ENCODE measurements around the gene KPNA2.
"Not testable (repeated sequence)": the region's sequence is repeated elsewhere in the genome, so short reads cannot be mapped to it uniquely, and the experiment has no call there.

Gene KPNA2

GRCh38 chr17:68035131-68035522 is 408 bp upstream of the KPNA2 start:
- Mint-ChIP-seq H3K27ac (peak overlapping the region; percentile 98), H3K4me1 (ENCODE audit: low read depth) (peaks cover 20% of the 10 kb centered on the region), H3K4me3 (peak overlapping the region; percentile 96), H3K27me3 (no peaks in the 10 kb centered on the region), H3K36me3 (ENCODE audit: low read depth) (peaks cover 44% of the 10 kb centered on the region), H3K9me3 (no peaks in the 10 kb centered on the region)
- DNase-seq, result peak; percentile 89

GRCh38 chr17:68036304-68037147 is 991 bp downstream of the KPNA2 start:
- no peaks in the 10 kb centered on the region for H3K9me3 Mint-ChIP-seq
- H3K27me3 Mint-ChIP-seq, result no peaks in the 10 kb centered on the region
- peak overlapping the region; percentile 96 for H3K4me3 Mint-ChIP-seq
- H3K36me3 Mint-ChIP-seq (ENCODE audit: low read depth), result peaks cover 58% of the 10 kb centered on the region
- no peak for DNase-seq
- H3K4me1 Mint-ChIP-seq (ENCODE audit: low read depth), result peaks cover 20% of the 10 kb centered on the region
- peak overlapping the region; percentile 98 for H3K27ac Mint-ChIP-seq

GRCh38 chr17:68047153-68047846 is 11.8 kb downstream of the KPNA2 start:
- Mint-ChIP-seq H3K27ac (no peak overlapping the region), H3K4me1 (ENCODE audit: low read depth) (peaks cover 3% of the 10 kb centered on the region), H3K27me3 (no peaks in the 10 kb centered on the region), H3K36me3 (ENCODE audit: low read depth) (peaks cover 64% of the 10 kb centered on the region), H3K4me3 (no peak overlapping the region), H3K9me3 (no peaks in the 10 kb centered on the region)
- no peak for DNase-seq

- H3K27ac Mint-ChIP-seq; H3K4me1 Mint-ChIP-seq (ENCODE audit: low read depth); H3K4me3 Mint-ChIP-seq; H3K27me3 Mint-ChIP-seq; H3K9me3 Mint-ChIP-seq; DNase-seq: not testable (repeated sequence)
- H3K36me3 Mint-ChIP-seq (ENCODE audit: low read depth), result peaks cover 58% of the 10 kb centered on the region
These were observed 12.5 kb downstream of the KPNA2 start for GRCh38 chr17:68047890-68048542.

- Mint-ChIP-seq H3K27ac (peak overlapping the region; percentile 3), H3K9me3 (no peaks in the 10 kb centered on the region), H3K4me3 (no peak overlapping the region), H3K4me1 (ENCODE audit: low read depth) (peaks cover 1% of the 10 kb centered on the region), H3K36me3 (ENCODE audit: low read depth) (peaks cover 48% of the 10 kb centered on the region), H3K27me3 (no peaks in the 10 kb centered on the region)
- no peak for DNase-seq
These were observed 13.5 kb downstream of the KPNA2 start for GRCh38 chr17:68048996-68049395.

- not testable (repeated sequence) for H3K9me3 Mint-ChIP-seq; H3K4me1 Mint-ChIP-seq (ENCODE audit: low read depth); DNase-seq; H3K4me3 Mint-ChIP-seq; H3K27me3 Mint-ChIP-seq
- Mint-ChIP-seq H3K36me3 (ENCODE audit: low read depth) (peaks cover 38% of the 10 kb centered on the region), H3K27ac (peak overlapping the region; percentile 18)
These were observed 14.4 kb downstream of the KPNA2 start for GRCh38 chr17:68049812-68050437.

- not testable (repeated sequence) for H3K4me3 Mint-ChIP-seq; H3K9me3 Mint-ChIP-seq; DNase-seq; H3K4me1 Mint-ChIP-seq (ENCODE audit: low read depth); H3K27me3 Mint-ChIP-seq
- H3K36me3 Mint-ChIP-seq (ENCODE audit: low read depth), result peaks cover 23% of the 10 kb centered on the region
- H3K27ac Mint-ChIP-seq, result peak overlapping the region; percentile 18
These were observed 16.1 kb downstream of the KPNA2 start for GRCh38 chr17:68051321-68052312.

- H3K36me3 Mint-ChIP-seq (ENCODE audit: low read depth), result peaks cover 11% of the 10 kb centered on the region
- no peak overlapping the region for H3K27ac Mint-ChIP-seq
- no peak overlapping the region for H3K4me3 Mint-ChIP-seq
- no peaks in the 10 kb centered on the region for H3K27me3 Mint-ChIP-seq
- peaks cover 3% of the 10 kb centered on the region for H3K4me1 Mint-ChIP-seq (ENCODE audit: low read depth)
- DNase-seq, result no peak
- no peaks in the 10 kb centered on the region for H3K9me3 Mint-ChIP-seq
These were observed 17.3 kb downstream of the KPNA2 start for GRCh38 chr17:68052810-68053209.

- Mint-ChIP-seq H3K4me1 (ENCODE audit: low read depth) (peaks cover 3% of the 10 kb centered on the region), H3K9me3 (no peaks in the 10 kb centered on the region), H3K27me3 (no peaks in the 10 kb centered on the region), H3K36me3 (ENCODE audit: low read depth) (peaks cover 8% of the 10 kb centered on the region), H3K27ac (no peak overlapping the region), H3K4me3 (no peak overlapping the region)
- DNase-seq, result no peak
These were observed 17.9 kb downstream of the KPNA2 start for GRCh38 chr17:68053231-68054013.

- no peaks in the 10 kb centered on the region for H3K9me3 Mint-ChIP-seq
- no peak overlapping the region for H3K27ac Mint-ChIP-seq
- peaks cover under 1% of the 10 kb centered on the region for H3K36me3 Mint-ChIP-seq (ENCODE audit: low read depth)
- DNase-seq, result no peak
- H3K4me1 Mint-ChIP-seq (ENCODE audit: low read depth), result peaks cover 3% of the 10 kb centered on the region
- H3K4me3 Mint-ChIP-seq, result no peak overlapping the region
- no peaks in the 10 kb centered on the region for H3K27me3 Mint-ChIP-seq
These were observed 18.9 kb downstream of the KPNA2 start for GRCh38 chr17:68054296-68054900.

GRCh38 chr17:68057531-68057952 is 22.0 kb downstream of the KPNA2 start:
- Mint-ChIP-seq H3K9me3 (no peaks in the 10 kb centered on the region), H3K4me3 (no peak overlapping the region), H3K4me1 (ENCODE audit: low read depth) (peaks cover 2% of the 10 kb centered on the region), H3K27ac (no peak overlapping the region), H3K27me3 (no peaks in the 10 kb centered on the region), H3K36me3 (ENCODE audit: low read depth) (no peaks in the 10 kb centered on the region)
- peak; percentile 50 for DNase-seq

- H3K4me3 Mint-ChIP-seq, result no peak overlapping the region
- no peak overlapping the region for H3K27ac Mint-ChIP-seq
- H3K9me3 Mint-ChIP-seq, result no peaks in the 10 kb centered on the region
- H3K27me3 Mint-ChIP-seq, result no peaks in the 10 kb centered on the region
- H3K36me3 Mint-ChIP-seq (ENCODE audit: low read depth), result no peaks in the 10 kb centered on the region
- peaks cover 2% of the 10 kb centered on the region for H3K4me1 Mint-ChIP-seq (ENCODE audit: low read depth)
- DNase-seq, result no peak
These were observed 24.8 kb downstream of the KPNA2 start for GRCh38 chr17:68060336-68060735.
